Loucy (cell line): ENCODE measurements around the gene AATK.

Source experiments
- H2AFZ ChIP-seq: fragments of 200-600 bp; sonication (generic); 2 replicates; pipeline ENCODE4 v1.6.0; 2016; ENCODE audit warnings: antibody characterized with exemption, mild to moderate bottlenecking, low read length, moderate library complexity
- H3F3A ChIP-seq: fragments of 200-600 bp; 2 replicates; pipeline ENCODE4 v1.6.0; 2016; ENCODE audit warnings: antibody characterized with exemption, low read depth, mild to moderate bottlenecking
- H3K27me3 ChIP-seq: fragments of 200-600 bp; sonication (generic); 2 replicates; pipeline ENCODE4 v1.6.1; 2014; ENCODE audit warnings: low read length, mild to moderate bottlenecking; ENCODE audit not compliant: insufficient read depth, poor library complexity, severe bottlenecking
- H3K36me3 ChIP-seq: fragments of 200-600 bp; sonication (generic); 2 replicates; pipeline ENCODE4 v1.6.1; 2016; ENCODE audit warnings: low read length; ENCODE audit not compliant: insufficient read depth
- H3K4me1 ChIP-seq: fragments of 200-600 bp; sonication (generic); 2 replicates; pipeline ENCODE4 v1.5.1; 2014; ENCODE audit warnings: low read length, mild to moderate bottlenecking; ENCODE audit not compliant: insufficient read depth, poor library complexity, severe bottlenecking
- H3K4me2 ChIP-seq: fragments of 200-600 bp; sonication (generic); 2 replicates; pipeline ENCODE4 v1.6.0; 2014; ENCODE audit warnings: antibody characterized with exemption, low read length, low read depth, mild to moderate bottlenecking; ENCODE audit not compliant: poor library complexity, severe bottlenecking
- H3K4me3 ChIP-seq: fragments of 200-600 bp; sonication (generic); 2 replicates; pipeline ENCODE4 v1.5.1; 2014; ENCODE audit warnings: low read length, mild to moderate bottlenecking, mixed read lengths; ENCODE audit not compliant: poor library complexity, severe bottlenecking
- H3K79me2 ChIP-seq: fragments of 200-600 bp; sonication (generic); 2 replicates; pipeline ENCODE4 v1.6.1; 2014; ENCODE audit warnings: low read length; ENCODE audit not compliant: insufficient read depth
- H3K9ac ChIP-seq: fragments of 200-600 bp; sonication (generic); 2 replicates; pipeline ENCODE4 v1.6.0; 2014; ENCODE audit warnings: mild to moderate bottlenecking, low read depth, low read length, moderate library complexity; ENCODE audit not compliant: poor library complexity, severe bottlenecking
- H3K9me2 ChIP-seq: fragments of 200-600 bp; sonication (generic); replicated peaks from 2 replicates; pipeline ENCODE4 v1.6.1; 2016; ENCODE audit warnings: low read depth, low read length, mixed read lengths
- H3K9me3 ChIP-seq: fragments of 200-600 bp; sonication (generic); 2 replicates; pipeline ENCODE4 v1.6.1; 2014; ENCODE audit warnings: mild to moderate bottlenecking, antibody characterized with exemption, low read length, low read depth; ENCODE audit not compliant: insufficient read depth
- H4K20me1 ChIP-seq: fragments of 200-600 bp; sonication (generic); 2 replicates; pipeline ENCODE4 v1.6.0; 2014; ENCODE audit warnings: antibody characterized with exemption, low read length, mild to moderate bottlenecking; ENCODE audit not compliant: insufficient read depth, poor library complexity, severe bottlenecking
- CTCF ChIP-seq: fragments of 200-600 bp; sonication (generic); conservative IDR thresholded peaks from 2 replicates; pipeline ENCODE4 v1.5.1; 2014; ENCODE audit warnings: mild to moderate bottlenecking, antibody characterized with exemption, low read length
- EZH2phosphoT487 ChIP-seq: fragments of 200-600 bp; IDR thresholded peaks from 2 replicates; pipeline ENCODE4 v1.6.1; 2018; ENCODE audit warnings: antibody characterized with exemption, mild to moderate bottlenecking, moderate library complexity, borderline replicate concordance

The AATK gene

GRCh38 chr17:81173762-81174155 lies 7.7 kb upstream of the AATK start:
- Histone ChIP-seq H3K9me2 (no peaks in the 10 kb centered on the region), H3K9me3 (no peaks in the 10 kb centered on the region), H3K36me3 (no peaks in the 10 kb centered on the region), H3F3A (no peaks in the 10 kb centered on the region), H3K27me3 (no peaks in the 10 kb centered on the region), H3K4me3 (no peak overlapping the region), H3K79me2 (no peaks in the 10 kb centered on the region), H2AFZ (no peak overlapping the region), H3K4me1 (no peaks in the 10 kb centered on the region), H4K20me1 (no peaks in the 10 kb centered on the region), H3K4me2 (no peak overlapping the region), H3K9ac (no peak overlapping the region)
- no peak for TF ChIP-seq CTCF
- no peak for TF ChIP-seq EZH2phosphoT487

GRCh38 chr17:81173052-81173761 lies 7.2 kb upstream of the AATK start:
- H4K20me1 ChIP-seq = no peaks in the 10 kb centered on the region
- no peaks in the 10 kb centered on the region for H3K36me3 ChIP-seq
- H3K4me1 ChIP-seq = no peaks in the 10 kb centered on the region
- H3K27me3 ChIP-seq = no peaks in the 10 kb centered on the region
- H3K4me2 ChIP-seq = no peak overlapping the region
- TF ChIP-seq EZH2phosphoT487 (no peak), CTCF (no peak)
- H3F3A ChIP-seq = no peaks in the 10 kb centered on the region
- H3K9me3 ChIP-seq = no peaks in the 10 kb centered on the region
- no peaks in the 10 kb centered on the region for H3K9me2 ChIP-seq
- no peak overlapping the region for H3K4me3 ChIP-seq
- H3K79me2 ChIP-seq = no peaks in the 10 kb centered on the region
- no peak overlapping the region for H2AFZ ChIP-seq
- no peak overlapping the region for H3K9ac ChIP-seq

- TF ChIP-seq CTCF = no peak
- TF ChIP-seq EZH2phosphoT487 = no peak
- Histone ChIP-seq H3K9me2 (no peaks in the 10 kb centered on the region), H3K4me2 (no peak overlapping the region), H3K79me2 (no peaks in the 10 kb centered on the region), H3K9ac (no peak overlapping the region), H3K4me1 (no peaks in the 10 kb centered on the region), H4K20me1 (no peaks in the 10 kb centered on the region), H3K4me3 (no peak overlapping the region), H3F3A (no peaks in the 10 kb centered on the region), H3K36me3 (no peaks in the 10 kb centered on the region), H3K9me3 (no peaks in the 10 kb centered on the region), H3K27me3 (no peaks in the 10 kb centered on the region), H2AFZ (no peak overlapping the region)
These were observed 5.9 kb upstream of the AATK start for GRCh38 chr17:81171941-81172340.
